ENCODE data around the gene CTSW.
"Not testable (repeated sequence)": the region's sequence is repeated elsewhere in the genome, so short reads cannot be mapped to it uniquely, and the experiment has no call there.

Gene CTSW

DNA sequence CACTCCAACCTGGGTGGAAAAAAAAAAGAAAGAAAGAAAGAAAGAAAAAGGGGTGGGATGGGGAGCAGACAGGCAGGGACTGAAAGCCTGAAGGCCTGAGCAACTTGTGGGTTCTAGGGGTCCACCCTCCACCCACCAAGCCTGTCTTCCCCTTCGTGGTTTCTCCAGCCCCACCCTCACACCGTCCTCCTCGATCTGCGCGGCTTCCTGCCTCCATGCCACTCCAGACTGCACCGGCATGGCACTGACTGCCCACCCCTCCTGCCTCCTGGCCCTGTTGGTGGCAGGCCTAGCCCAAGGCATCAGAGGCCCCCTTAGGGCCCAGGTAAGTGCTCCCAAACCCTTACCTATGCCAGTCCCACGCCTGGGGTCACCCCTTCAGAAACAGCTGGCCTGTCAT, at the start of gene CTSW:
Gene CTSW, plus strand, starts transcription at position 221 of the 400 bp plus-strand sequence. Its CDS starts 18 bp downstream, at position 239.
- TF ChIP-seq CTCF (conservative IDR thresholded peaks at IDR 0.05; ENCODE audit: control insufficient read depth, insufficient read depth, low read depth, low read length) = no peak
- H3K4me3 ChIP-seq (ENCODE audit: control insufficient read depth, low read depth, low read length) = no peak within 1 kb of the TSS
- DNase-seq (ENCODE audit: low read depth) = no peak

GRCh38 chr11:65832231-65832630, 47.4 kb upstream of the CTSW start:
- H3K4me3 ChIP-seq (ENCODE audit: control insufficient read depth, low read depth, low read length); DNase-seq (ENCODE audit: low read depth): not testable (repeated sequence)

DNA sequence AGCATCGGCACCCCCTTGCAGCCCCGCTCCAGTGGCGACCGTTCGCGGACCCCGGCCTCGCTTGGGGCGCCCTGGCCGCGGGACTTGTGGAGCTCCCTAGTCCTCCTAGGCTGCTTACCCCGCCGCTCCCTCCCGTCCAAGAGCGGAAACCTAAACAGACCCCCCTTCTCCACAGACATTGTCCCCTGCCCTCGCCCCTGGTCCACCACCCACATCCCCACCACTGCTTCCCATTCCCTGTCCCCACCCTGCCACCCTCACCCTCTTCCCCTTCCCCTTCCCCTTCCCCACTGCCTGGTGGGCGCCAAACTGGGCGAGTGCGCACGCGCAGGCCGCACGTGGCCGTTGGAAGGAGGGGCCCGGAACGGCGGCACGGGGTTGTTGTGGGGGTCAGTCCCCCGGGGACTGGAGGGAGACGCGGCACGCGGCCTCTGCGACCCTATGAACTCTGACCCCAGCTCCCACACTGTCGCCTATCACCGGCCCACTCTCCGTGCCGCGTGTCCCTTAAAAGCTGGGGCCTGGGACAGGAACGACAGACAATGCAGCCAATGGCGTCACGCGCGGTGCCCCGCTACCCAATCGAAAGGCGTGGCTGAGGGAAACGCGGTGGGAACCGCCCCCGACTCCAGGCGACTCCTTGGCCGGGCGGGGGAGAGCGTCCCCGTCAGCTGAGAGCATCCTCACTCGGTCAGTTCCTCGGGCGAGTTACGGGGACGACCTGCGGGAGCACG, 46.2 kb upstream of the CTSW start, which contains the start of gene SNX32:
Gene SNX32, plus strand, starts transcription at position 667 of the 734 bp plus-strand sequence. CDS start 103 bp downstream, outside the sequence.
- DNase-seq (ENCODE audit: low read depth) = peak; percentile 92
- H3K4me3 ChIP-seq (ENCODE audit: control insufficient read depth, low read depth, low read length) = peak within 1 kb of the TSS; percentile 85
- TF ChIP-seq CTCF (conservative IDR thresholded peaks at IDR 0.05; ENCODE audit: control insufficient read depth, insufficient read depth, low read depth, low read length) = no peak

- no peak for DNase-seq (ENCODE audit: low read depth)
- no peak for TF ChIP-seq CTCF (conservative IDR thresholded peaks at IDR 0.05; ENCODE audit: control insufficient read depth, insufficient read depth, low read depth, low read length)
- H3K4me3 ChIP-seq (ENCODE audit: control insufficient read depth, low read depth, low read length) = peak overlapping the region; percentile 85
These were observed 45.4 kb upstream of the CTSW start for GRCh38 chr11:65834202-65834601.

DNA sequence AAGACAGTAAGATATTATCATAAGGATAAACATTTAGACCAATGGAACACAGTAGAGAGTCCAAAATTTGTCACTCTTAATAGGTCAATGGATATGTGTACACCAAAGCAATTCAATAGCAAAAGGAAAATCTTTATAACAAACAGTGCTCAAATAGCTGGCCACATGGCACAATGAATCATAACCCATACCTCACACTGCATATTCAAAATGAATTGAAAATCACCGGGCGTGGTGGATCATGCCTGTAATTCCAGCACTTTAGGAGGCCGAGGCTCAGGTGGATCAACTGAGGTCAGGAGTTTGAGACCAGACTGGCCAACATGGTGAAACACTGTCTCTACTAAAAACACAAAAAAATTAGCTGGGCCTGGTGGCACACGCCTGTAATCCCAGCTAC, 37.5 kb upstream of the CTSW start:
- DNase-seq (ENCODE audit: low read depth) = no peak
- no peak for TF ChIP-seq CTCF (conservative IDR thresholded peaks at IDR 0.05; ENCODE audit: control insufficient read depth, insufficient read depth, low read depth, low read length)
- no peak overlapping the region for H3K4me3 ChIP-seq (ENCODE audit: control insufficient read depth, low read depth, low read length)

- H3K4me3 ChIP-seq (ENCODE audit: control insufficient read depth, low read depth, low read length) = no peak overlapping the region
- no peak for DNase-seq (ENCODE audit: low read depth)
- TF ChIP-seq CTCF (conservative IDR thresholded peaks at IDR 0.05; ENCODE audit: control insufficient read depth, insufficient read depth, low read depth, low read length) = no peak
These were observed 35.8 kb upstream of the CTSW start for GRCh38 chr11:65843811-65844210.

- H3K4me3 ChIP-seq (ENCODE audit: control insufficient read depth, low read depth, low read length) = no peak overlapping the region
- TF ChIP-seq CTCF (conservative IDR thresholded peaks at IDR 0.05; ENCODE audit: control insufficient read depth, insufficient read depth, low read depth, low read length) = no peak
- DNase-seq (ENCODE audit: low read depth) = no peak
These were observed 35.3 kb upstream of the CTSW start for GRCh38 chr11:65844231-65844872.
